BE2C (cell line): ENCODE measurements around the gene ZCCHC24.
A peak's percentile ranks its signal among the peaks of the same experiment; 100 is the strongest.

Source experiments
- DNase-seq: peaks from one replicate; pipeline ENCODE4 v3.0.0-alpha.2; 2020
- H3K27me3 ChIP-seq: fragments of 250-450 bp; sonication (Bioruptor Pico); 2 replicates; pipeline ENCODE4 v1.5.1; 2020; ENCODE audit warnings: mild to moderate bottlenecking
- H3K36me3 ChIP-seq: fragments of 250-450 bp; sonication (Bioruptor Pico); 2 replicates; pipeline ENCODE4 v1.5.1; 2020; ENCODE audit warnings: mild to moderate bottlenecking
- H3K4me1 ChIP-seq: fragments of 250-450 bp; sonication (Bioruptor Pico); 2 replicates; pipeline ENCODE4 v1.5.1; 2020
- H3K4me3 ChIP-seq: 2 replicates; pipeline ENCODE4 v1.5.1; 2011; ENCODE audit warnings: low read depth, low read length
- H3K9me3 ChIP-seq: fragments of 250-450 bp; sonication (Bioruptor Pico); 2 replicates; pipeline ENCODE4 v1.5.1; 2020
- CTCF ChIP-seq: IDR thresholded peaks from 2 replicates; pipeline ENCODE4 v1.5.1; 2012; ENCODE audit warnings: mild to moderate bottlenecking, low read depth, low read length

Gene ZCCHC24

GRCh38 chr10:79470096-79470495 is 24.7 kb upstream of the ZCCHC24 start:
- TF ChIP-seq CTCF: no peak
- DNase-seq: no peak
- H3K36me3 ChIP-seq: no peaks in the 10 kb centered on the region
- H3K9me3 ChIP-seq: no peaks in the 10 kb centered on the region
- H3K4me3 ChIP-seq: no peak overlapping the region
- H3K27me3 ChIP-seq: no peaks in the 10 kb centered on the region
- no peaks in the 10 kb centered on the region for H3K4me1 ChIP-seq

- no peaks in the 10 kb centered on the region for H3K4me1 ChIP-seq
- H3K27me3 ChIP-seq: no peaks in the 10 kb centered on the region
- no peaks in the 10 kb centered on the region for H3K9me3 ChIP-seq
- no peaks in the 10 kb centered on the region for H3K36me3 ChIP-seq
- no peak for DNase-seq
- H3K4me3 ChIP-seq: no peak overlapping the region
- TF ChIP-seq CTCF: no peak
These were observed 23.6 kb upstream of the ZCCHC24 start for GRCh38 chr10:79468841-79469585.

GRCh38 chr10:79468015-79468560 is 22.7 kb upstream of the ZCCHC24 start:
- no peak for TF ChIP-seq CTCF
- no peak overlapping the region for H3K4me3 ChIP-seq
- no peak for DNase-seq
- no peaks in the 10 kb centered on the region for H3K36me3 ChIP-seq
- no peaks in the 10 kb centered on the region for H3K4me1 ChIP-seq
- H3K9me3 ChIP-seq: no peaks in the 10 kb centered on the region
- H3K27me3 ChIP-seq: no peaks in the 10 kb centered on the region

DNA sequence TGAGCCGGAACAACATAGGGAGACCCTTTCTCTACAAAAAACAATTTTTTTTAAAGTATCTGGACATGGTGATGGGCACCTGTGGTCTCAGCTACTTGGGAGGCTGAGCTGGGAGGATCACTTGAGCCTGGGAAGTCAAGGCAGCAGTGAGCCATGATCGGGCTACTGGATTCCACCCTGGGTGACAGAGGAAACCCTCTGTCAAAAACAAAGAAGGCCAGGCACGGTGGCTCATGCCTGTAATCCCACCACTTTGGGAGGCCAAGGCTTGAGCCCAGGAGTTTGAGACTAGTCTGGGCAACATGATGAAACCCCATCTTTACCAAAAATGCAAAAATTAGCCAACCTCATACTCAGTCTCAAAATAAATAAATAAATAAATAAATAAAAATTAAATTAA is 19.9 kb upstream of the ZCCHC24 start:
- TF ChIP-seq CTCF: no peak
- Histone ChIP-seq H3K36me3 (no peaks in the 10 kb centered on the region), H3K9me3 (no peaks in the 10 kb centered on the region), H3K4me3 (no peak overlapping the region), H3K27me3 (no peaks in the 10 kb centered on the region), H3K4me1 (no peaks in the 10 kb centered on the region)
- no peak for DNase-seq

DNA sequence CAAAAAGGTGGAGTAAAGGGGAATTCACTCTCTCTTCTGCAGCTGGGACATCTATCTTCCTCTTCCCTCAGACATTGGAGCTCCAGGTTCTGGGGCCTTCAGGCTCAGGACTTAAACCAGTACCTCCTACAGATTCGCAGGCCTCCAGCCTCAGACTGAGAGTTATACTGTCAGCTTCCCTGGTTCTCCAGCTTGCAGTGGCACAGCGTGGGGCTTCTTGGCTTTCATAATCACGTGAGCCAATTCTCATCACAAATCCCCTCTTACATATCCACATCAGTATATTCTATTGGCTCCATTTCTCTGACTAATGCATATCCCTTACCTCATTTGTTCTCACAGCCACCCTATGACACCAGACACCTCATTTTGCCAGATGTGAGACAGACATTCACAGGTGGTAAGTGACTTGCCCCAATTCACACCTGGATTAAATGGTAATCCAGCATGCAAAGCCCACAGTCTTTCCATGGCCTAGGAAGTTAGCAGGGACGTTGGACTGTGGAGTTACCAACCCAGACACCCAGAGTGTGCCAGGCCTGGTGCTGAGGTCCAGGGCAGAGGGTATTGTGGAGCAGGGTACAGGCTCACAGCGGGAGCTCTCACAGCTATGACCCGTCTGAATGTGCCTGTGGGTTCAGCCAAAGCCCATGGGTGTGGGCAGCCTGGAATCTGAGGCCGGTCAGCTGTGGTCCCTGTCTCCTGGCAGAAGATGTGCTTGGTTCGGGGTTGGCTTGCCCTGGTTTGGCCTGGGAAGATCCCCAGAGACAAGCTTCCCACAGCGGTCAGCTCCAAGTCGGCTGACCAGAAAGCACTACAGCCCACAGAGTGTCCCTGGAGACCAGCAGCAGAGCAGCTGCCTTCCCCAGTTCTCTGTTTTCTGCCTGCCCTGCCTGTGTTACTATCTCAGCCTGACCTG is 18.4 kb upstream of the ZCCHC24 start:
- Histone ChIP-seq H3K4me3 (no peak overlapping the region), H3K27me3 (no peaks in the 10 kb centered on the region), H3K4me1 (no peaks in the 10 kb centered on the region), H3K9me3 (no peaks in the 10 kb centered on the region), H3K36me3 (no peaks in the 10 kb centered on the region)
- DNase-seq: peak; percentile 32
- no peak for TF ChIP-seq CTCF

DNA sequence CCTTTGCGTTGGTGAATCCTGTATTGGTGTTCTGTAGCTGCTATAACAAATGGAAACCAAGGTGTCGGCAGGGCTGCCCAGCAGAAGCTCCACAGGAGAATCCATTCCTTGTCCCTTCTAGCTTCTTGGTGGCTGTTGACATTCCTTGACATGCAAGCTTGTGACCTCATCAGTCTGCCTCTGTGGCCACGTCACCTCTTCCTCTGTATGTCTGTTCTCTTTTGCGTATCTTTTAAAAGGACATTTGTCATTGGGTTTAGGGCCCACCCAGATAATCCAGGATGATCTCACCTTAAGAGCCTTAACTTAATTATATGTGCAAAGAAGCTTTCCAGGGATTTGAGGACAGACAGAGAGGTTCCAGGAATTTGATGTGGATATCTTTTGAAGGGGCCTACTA is 15.3 kb upstream of the ZCCHC24 start:
- no peaks in the 10 kb centered on the region for H3K27me3 ChIP-seq
- no peaks in the 10 kb centered on the region for H3K9me3 ChIP-seq
- no peaks in the 10 kb centered on the region for H3K4me1 ChIP-seq
- TF ChIP-seq CTCF: no peak
- no peak for DNase-seq
- H3K36me3 ChIP-seq: no peaks in the 10 kb centered on the region
- no peak overlapping the region for H3K4me3 ChIP-seq
